ENCODE results near the gene HOTAIR.

The HOTAIR gene

DNA sequence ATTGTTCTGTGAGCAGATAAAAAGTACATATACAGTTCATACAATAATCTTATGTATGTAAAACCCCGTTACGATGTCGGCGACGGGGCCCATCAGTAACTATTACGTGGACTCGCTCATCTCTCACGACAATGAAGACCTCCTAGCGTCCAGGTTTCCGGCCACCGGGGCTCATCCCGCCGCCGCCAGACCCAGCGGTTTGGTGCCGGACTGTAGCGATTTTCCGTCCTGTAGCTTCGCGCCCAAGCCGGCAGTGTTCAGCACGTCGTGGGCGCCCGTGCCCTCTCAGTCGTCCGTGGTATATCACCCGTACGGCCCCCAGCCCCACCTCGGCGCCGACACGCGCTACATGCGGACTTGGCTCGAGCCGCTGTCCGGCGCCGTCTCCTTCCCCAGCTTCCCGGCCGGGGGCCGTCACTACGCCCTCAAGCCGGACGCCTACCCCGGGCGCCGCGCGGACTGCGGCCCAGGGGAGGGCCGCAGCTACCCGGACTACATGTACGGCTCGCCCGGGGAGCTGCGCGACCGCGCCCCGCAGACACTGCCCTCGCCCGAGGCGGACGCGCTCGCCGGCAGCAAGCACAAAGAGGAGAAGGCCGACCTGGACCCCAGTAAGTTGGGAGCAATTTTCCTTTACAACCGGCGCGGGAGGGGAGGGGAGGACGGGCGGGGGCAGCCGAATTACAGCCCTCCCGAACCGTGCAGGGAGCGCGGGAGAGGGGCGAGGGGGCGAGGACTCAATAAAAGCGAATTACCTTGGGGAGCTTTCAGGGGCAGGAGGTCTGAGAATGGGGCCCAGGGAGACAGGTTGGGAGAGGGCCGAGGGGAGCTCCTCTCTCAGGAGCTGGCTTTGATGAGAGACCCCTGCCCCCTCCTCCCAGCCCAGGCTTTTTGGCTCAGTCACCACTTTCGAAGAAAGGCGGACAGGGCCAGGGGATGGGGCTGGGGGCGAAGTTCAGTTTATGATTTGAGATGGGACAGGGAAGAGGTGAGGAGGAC is 25.7 kb upstream of the HOTAIR start, which contains the start of gene HOXC9:
Gene HOXC9, plus strand, starts transcription at position 46 of the 999 bp plus-strand sequence. Its CDS starts 28 bp downstream, at position 74.
- no peak within 1 kb of the TSS for H3K4me3 ChIP-seq (ENCODE audit: low read depth, low read length)

DNA sequence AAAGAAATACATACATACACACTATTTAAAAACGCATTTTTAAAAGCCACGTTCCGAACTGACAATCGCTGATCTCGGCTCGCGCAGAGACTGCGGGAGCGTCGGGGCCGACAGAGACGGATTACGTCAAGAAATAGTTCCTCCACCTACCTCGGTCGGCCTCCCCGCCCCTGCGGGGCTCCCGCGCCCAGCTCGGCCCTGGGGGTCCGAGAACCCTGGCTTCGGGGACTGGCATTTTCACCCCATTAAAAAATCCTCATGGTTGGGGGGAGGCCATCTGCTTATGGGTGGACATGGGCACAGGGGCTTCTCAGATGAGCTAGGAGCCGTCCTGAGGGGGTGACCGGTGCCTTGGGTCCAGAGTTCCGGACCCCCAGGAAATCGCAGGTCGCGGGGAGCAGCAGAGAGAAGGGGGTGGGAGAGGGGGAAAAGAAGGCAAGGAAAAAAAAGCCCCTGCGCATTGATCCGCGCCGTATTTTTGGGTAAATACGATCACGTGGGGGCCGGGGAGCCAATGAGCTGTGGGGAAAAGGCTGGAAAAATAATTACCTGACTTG is 24.9 kb upstream of the HOTAIR start:
- no peak overlapping the region for H3K4me3 ChIP-seq (ENCODE audit: low read depth, low read length)

GRCh38 chr12:53998900-53999236 is 24.1 kb upstream of the HOTAIR start:
- H3K4me3 ChIP-seq (ENCODE audit: low read depth, low read length), result no peak overlapping the region

DNA sequence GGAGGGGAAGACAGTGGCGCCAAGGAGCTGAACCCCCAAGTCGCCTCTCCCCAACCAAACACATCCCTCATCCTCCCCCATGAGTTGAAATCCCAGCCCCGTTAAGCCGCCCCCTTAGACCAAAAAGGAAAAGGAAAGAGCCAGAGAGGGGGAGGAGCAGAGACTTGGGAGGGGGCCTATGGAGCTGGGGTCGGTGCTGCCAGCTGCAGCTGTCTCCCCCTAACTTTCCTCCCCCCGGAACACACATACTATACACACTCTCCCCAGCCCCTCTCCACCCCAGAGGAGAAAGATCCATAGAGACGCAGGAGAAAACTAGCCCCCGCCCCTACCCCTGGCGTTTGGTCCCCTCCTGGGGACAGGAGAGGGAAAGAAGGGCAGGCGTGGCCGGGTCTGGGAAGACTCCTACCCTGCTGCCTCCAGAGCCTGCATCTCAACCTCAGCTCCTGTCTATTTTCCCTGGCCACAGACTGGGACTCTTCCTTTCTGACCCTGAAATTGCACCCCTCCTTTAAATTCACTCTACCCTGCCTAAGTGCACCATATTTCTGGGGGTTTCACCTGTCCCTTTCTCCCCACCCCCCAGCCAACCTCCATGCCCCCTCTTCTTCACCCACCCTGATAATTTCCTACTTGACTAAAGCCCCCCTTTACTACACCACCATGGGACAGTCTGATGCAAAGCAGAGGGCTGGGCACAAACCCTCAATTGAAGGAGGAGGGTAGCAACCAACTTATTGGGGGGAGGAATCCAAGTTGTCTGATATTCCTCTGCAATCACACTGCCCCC is 23.6 kb upstream of the HOTAIR start:
- no peak overlapping the region for H3K4me3 ChIP-seq (ENCODE audit: low read depth, low read length)

DNA sequence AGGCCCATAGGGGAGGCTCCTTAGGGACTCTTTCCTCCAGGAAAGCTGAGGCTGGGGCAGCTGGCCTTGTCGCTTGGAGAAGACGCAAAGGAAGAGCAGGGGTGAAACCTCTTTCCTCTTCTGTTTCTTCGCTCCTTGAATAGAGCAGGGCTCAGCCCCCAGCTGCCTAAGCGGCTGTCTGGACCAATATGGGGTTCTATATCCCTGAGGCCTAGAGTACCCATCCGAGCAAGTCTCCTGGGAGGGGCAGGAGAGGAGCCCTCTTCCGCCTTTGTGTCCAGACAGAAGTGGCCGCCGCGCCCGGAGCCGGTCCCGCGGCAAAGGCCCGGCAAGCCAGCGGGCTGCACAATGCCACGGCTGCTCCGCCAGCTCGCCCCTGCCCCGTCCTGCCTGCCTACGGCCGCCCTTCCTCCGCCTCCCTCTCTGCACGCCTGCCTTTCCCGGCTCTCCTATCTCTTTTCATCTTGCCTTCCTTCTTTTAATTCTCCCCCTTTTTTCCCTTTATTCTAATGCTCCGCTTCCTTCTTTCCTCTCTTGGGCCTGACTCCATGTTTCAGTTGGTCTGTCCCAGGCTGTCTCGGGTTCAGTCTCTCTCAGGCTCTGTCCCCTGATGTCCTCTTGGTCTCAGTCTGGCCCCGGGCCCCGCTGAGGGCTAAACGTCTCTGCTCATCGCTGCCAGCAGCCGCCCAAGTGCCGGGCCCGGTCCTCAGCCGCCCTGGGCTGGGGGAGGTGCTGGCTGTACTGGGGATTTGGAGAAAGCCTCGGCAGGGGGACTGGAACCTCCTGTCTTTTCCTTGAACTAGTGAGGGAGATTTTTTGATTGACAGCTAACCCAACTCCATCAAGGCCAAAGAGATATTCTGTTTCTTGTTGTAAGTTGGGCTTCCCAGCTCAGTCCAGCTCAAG is 22.7 kb upstream of the HOTAIR start:
- no peak overlapping the region for H3K4me3 ChIP-seq (ENCODE audit: low read depth, low read length)

DNA sequence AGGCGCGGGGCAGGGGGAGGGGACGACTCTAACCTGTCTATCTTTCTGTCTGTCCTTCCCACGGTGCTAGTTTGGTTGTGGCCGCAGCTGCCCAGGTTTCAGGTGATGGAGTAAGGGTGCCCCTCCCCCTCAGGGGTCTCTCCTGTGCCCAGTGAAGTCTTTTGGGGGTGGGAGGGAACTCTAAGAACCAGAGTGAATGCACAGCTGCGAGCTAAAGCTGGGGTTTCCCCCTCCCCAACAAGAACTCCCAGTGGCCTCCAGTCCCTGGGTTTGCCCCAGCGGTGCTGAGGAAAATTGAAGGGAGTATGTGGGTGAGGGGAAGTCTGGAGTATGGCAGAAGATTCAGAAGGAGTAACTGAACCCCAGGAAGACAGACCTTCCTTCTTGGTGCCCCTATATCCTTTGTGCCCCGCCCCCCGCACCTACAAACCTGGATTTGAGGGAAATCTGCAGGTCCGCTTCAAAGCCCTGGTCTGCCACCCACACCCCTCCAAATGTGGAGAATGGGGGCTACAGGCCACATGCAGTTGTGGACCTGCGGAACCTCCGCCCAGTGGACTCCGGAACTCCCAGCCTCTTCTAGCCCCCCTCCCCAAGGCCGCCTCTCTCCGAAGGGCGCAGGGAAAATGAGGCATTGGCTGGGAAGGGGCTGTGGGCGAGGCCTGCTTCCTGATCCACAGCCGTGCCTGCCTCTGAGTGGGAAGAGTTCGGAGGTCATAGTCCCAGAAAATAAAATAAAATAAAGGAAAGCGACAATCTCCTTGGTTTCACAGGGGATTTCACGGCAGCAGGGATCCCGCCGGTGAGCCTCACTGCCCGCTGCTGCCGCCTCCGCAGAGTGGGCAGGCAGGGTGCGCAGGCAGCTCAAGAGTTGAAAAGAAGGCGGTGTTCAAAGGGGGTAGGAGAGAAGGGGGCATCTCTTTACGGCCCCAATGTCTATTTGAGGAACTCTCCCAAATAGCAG is 21.8 kb upstream of the HOTAIR start:
- no peak overlapping the region for H3K4me3 ChIP-seq (ENCODE audit: low read depth, low read length)

DNA sequence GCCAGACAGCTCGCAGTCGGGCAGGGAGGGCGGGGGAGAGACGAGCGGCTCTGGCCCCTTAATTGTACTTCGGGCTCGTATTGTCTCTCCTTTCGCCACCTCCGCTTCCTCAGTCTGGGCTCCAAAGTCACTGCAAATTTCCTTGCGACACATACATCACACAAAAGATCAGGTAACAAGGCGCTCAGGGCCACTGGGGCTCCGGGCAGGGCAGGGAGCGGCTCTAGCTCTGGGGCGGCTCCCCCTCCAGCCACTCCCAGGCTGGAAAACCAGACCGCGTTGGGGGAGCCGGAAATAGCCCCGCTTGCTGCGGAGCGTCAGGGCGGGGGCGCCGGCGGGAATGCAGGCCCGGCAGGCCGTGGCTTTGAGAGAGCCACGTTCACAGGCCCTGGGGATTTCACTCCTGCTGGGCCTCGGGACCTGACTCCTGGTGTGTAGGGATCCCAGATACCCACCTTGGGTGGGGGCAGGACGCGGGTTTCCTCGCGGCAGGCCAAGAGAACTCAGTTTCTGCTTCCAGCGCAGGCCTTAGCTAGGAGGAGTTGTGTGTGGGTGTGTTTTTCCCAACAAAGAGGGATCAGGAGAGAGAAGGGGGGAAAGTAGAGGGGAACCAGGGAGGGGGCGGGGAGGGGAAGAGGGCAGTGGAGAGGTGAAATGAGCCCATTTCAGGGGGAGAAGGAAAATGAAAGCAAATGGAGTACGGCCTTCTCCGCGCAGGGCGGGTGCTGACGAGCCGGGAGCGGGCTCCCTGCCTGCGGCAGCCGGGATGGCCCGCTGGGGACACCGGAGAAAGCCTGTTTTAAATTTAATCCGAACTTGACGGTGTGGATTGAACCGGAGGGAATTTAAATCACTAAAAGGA is 20.9 kb upstream of the HOTAIR start:
- H3K4me3 ChIP-seq (ENCODE audit: low read depth, low read length), result no peak overlapping the region

- no peak overlapping the region for H3K4me3 ChIP-seq (ENCODE audit: low read depth, low read length)
Observed at GRCh38 chr12:53995002-53995377, 20.2 kb upstream of the HOTAIR start.

- H3K4me3 ChIP-seq (ENCODE audit: low read depth, low read length), result no peak overlapping the region
Observed at GRCh38 chr12:53994264-53995001, 19.7 kb upstream of the HOTAIR start.

DNA sequence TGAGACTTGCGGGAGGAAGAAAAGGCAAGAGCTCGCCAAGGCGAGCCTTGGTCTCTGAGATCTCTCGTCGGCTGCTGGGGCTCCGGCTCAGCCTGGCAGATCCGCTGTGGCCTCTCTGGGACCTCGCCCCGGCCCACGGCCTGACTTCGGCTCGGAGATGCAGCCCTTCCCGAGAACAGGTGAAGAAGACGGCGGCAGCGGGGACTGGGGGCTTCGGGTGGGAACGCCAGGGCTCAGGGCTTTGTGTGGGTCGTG is 19.2 kb upstream of the HOTAIR start:
- H3K4me3 ChIP-seq (ENCODE audit: low read depth, low read length), result no peak overlapping the region

DNA sequence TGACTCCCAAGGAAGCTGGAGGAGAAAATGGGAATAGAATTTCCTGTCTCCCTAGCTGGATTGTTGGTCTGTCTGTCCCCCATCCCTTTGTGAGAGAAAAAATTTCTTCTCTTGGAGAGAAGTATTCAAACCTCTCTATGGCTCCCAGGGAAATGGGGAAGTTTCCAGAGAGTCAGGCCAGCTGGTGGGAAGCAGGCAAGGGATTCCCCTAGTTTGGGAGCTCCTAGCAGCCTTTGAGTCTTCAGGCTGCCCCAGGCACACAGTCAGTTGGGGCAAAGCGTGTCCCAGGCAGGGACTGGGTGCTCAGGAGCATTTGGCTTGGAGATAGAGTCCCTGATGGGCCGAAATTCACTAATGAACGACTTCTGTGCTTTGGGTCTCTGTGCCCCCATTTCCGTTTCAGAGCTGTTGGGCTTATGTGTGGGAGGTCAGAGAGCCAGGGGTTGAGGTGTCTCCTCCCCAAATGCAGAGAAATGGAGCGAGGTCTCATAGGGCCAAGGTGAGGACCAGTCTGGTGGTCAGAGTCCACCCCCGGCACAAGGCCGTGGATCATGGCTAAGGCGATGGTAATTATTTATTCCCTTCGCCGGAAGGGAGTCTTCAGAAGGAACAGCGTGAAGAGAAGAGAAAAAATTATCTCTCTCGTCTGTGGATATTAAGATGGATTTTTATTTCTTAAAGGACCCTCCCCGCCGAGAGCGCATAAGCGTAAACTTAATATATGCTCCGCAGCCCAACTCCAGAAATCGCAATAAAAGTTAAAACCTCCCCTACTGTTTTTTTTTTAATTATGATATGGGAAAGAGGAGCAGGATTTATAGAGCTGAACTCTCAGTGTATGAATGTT is 18.6 kb upstream of the HOTAIR start:
- H3K4me3 ChIP-seq (ENCODE audit: low read depth, low read length), result no peak overlapping the region

DNA sequence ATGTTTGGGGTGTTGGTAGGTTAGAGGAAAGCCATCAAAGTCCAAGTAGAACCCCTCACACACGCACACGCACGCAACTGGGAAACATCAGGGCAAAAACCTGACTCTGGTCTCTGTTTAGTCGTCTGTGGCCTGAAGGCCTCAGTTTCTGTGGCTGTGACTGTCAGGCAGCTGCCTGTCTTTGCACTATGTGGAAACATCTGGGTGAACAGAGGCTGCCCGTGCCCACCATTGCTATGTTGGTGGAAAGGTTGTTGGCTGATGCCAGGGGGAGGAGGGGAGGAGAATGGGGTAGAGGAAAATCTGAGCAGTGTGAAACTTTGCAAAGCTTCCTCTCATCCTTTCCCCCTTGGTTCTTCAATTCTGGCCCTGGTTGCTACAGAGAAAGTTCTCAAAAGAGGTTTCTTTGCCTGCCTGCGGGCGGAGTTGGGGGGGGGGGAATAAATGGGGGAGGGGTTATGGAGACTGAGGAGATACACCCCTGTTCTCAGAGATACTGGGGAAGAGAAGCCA is 17.7 kb upstream of the HOTAIR start:
- no peak overlapping the region for H3K4me3 ChIP-seq (ENCODE audit: low read depth, low read length)

DNA sequence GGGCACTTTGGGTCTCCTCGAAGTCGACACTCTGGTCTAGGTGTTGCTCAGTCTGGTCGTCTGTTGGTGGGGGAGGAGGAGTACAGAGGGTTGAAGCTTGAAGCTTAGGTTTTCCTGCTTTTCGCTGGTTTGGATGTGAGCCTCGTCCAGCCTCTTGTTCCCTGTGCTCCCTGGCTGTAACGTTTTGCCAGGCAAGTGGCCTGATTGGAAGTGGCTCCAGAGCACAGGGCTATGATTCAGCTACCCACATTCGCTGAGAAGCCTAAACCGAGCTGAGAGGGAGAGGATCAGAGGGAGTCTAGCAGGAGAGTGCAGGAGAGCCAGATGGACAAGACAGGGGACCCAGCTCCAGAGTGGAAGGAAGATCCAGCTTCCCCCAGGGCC is 16.3 kb upstream of the HOTAIR start:
- no peak overlapping the region for H3K4me3 ChIP-seq (ENCODE audit: low read depth, low read length)

- H3K4me3 ChIP-seq (ENCODE audit: low read depth, low read length), result no peak overlapping the region
Observed at GRCh38 chr12:53990311-53991076, 15.7 kb upstream of the HOTAIR start.

- H3K4me3 ChIP-seq (ENCODE audit: low read depth, low read length), result no peak overlapping the region
Observed at GRCh38 chr12:53989227-53990113, 14.7 kb upstream of the HOTAIR start.

Data from iPS-11a (cell line).